ENCODE results near the gene CALCOCO1. TPM values are rescaled to one million over a fixed set of nuclear protein-coding genes. Genes with fewer than 3 reads are reported as not detected.

Gene CALCOCO1
- total RNA-seq, 1 experiment from 2014 or later, result 88.9 TPM

- H3K27me3 ChIP-seq (ENCODE audit: insufficient read depth, low read depth), result no peaks in the 10 kb centered on the region
- no peaks in the 10 kb centered on the region for H3K36me3 ChIP-seq (ENCODE audit: low read depth)
- ChIA-PET POLR2A (ENCODE audit: unreplicated experiment) (interaction anchor here (0.7 kb wide), 1 partner anchor 9 kb away, joined by 4 read pairs; no protein-coding TSS in a partner anchor), CTCF (interaction anchor here (0.6 kb wide), 1 partner anchor 10 kb away, joined by 9 read pairs; no protein-coding TSS in a partner anchor)
- no peaks in the 10 kb centered on the region for H3K79me2 ChIP-seq (ENCODE audit: low read depth)
- no peak overlapping the region for H3K4me2 ChIP-seq
- DNase-seq, result no peak
- no peaks in the 10 kb centered on the region for H4K20me1 ChIP-seq (ENCODE audit: insufficient read depth)
- H3K27ac ChIP-seq, result no peak overlapping the region
- no TSS peak for BruUV-seq (replicated peaks)
- no peak for TF ChIP-seq EZH2 (IDR thresholded peaks at IDR 0.05; ENCODE audit: low read depth)
- TF ChIP-seq CTCF (conservative IDR thresholded peaks at IDR 0.05), result no peak
- no peak overlapping the region for H2AFZ ChIP-seq
- no peaks in the 10 kb centered on the region for H3K4me1 ChIP-seq (replicated peaks; ENCODE audit: insufficient read depth)
- no peaks in the 10 kb centered on the region for H3K9me2 ChIP-seq (ENCODE audit: insufficient read depth)
- intact Hi-C loops (cut with micrococcal nuclease; ENCODE audit: unreplicated experiment), result no loop called here
- H3F3A ChIP-seq (ENCODE audit: insufficient read depth, low read depth), result no peaks in the 10 kb centered on the region
- no peaks in the 10 kb centered on the region for H3K9me3 ChIP-seq (ENCODE audit: insufficient read depth, low read depth)
- H3K4me3 ChIP-seq, result no peak overlapping the region
Measured at GRCh38 chr12:53688134-53688533, 39.1 kb downstream of the CALCOCO1 start.

GRCh38 chr12:53686436-53686835, 40.8 kb downstream of the CALCOCO1 start:
- BruUV-seq (replicated peaks), result no TSS peak
- no peaks in the 10 kb centered on the region for H4K20me1 ChIP-seq (ENCODE audit: insufficient read depth)
- H2AFZ ChIP-seq, result no peak overlapping the region
- no peak overlapping the region for H3K4me3 ChIP-seq
- ChIA-PET POLR2A (ENCODE audit: unreplicated experiment) (interaction anchor here (0.6 kb wide), 1 partner anchor 63 kb away, joined by 3 read pairs; no protein-coding TSS in a partner anchor), CTCF (interaction anchor here (0.6 kb wide), 1 partner anchor 9 kb away, joined by 4 read pairs; no protein-coding TSS in a partner anchor)
- no peak for TF ChIP-seq EZH2 (IDR thresholded peaks at IDR 0.05; ENCODE audit: low read depth)
- no peak for TF ChIP-seq CTCF (conservative IDR thresholded peaks at IDR 0.05)
- H3K4me1 ChIP-seq (replicated peaks; ENCODE audit: insufficient read depth), result no peaks in the 10 kb centered on the region
- no peak for DNase-seq
- no peaks in the 10 kb centered on the region for H3F3A ChIP-seq (ENCODE audit: insufficient read depth, low read depth)
- no peaks in the 10 kb centered on the region for H3K36me3 ChIP-seq (ENCODE audit: low read depth)
- no peaks in the 10 kb centered on the region for H3K9me2 ChIP-seq (ENCODE audit: insufficient read depth)
- no peak overlapping the region for H3K27ac ChIP-seq
- H3K79me2 ChIP-seq (ENCODE audit: low read depth), result no peaks in the 10 kb centered on the region
- H3K27me3 ChIP-seq (ENCODE audit: insufficient read depth, low read depth), result no peaks in the 10 kb centered on the region
- intact Hi-C loops (cut with micrococcal nuclease; ENCODE audit: unreplicated experiment), result no loop called here
- H3K9me3 ChIP-seq (ENCODE audit: insufficient read depth, low read depth), result no peaks in the 10 kb centered on the region
- no peak overlapping the region for H3K4me2 ChIP-seq

- H3K4me1 ChIP-seq (replicated peaks; ENCODE audit: insufficient read depth), result no peaks in the 10 kb centered on the region
- ChIA-PET CTCF (no interaction called here), POLR2A (ENCODE audit: unreplicated experiment) (no interaction called here)
Measured at GRCh38 chr12:53684654-53685220, 42.5 kb downstream of the CALCOCO1 start.

More at GRCh38 chr12:53684654-53685220, 42.5 kb downstream of the CALCOCO1 start:
- DNase-seq, result no peak
- Histone ChIP-seq H3K36me3 (ENCODE audit: low read depth) (no peaks in the 10 kb centered on the region), H3K27ac (no peak overlapping the region), H3F3A (ENCODE audit: insufficient read depth, low read depth) (no peaks in the 10 kb centered on the region), H4K20me1 (ENCODE audit: insufficient read depth) (no peaks in the 10 kb centered on the region), H3K9me3 (ENCODE audit: insufficient read depth, low read depth) (no peaks in the 10 kb centered on the region), H3K4me3 (no peak overlapping the region), H3K4me2 (no peak overlapping the region), H3K9me2 (ENCODE audit: insufficient read depth) (no peaks in the 10 kb centered on the region), H2AFZ (no peak overlapping the region), H3K79me2 (ENCODE audit: low read depth) (no peaks in the 10 kb centered on the region), H3K27me3 (ENCODE audit: insufficient read depth, low read depth) (no peaks in the 10 kb centered on the region)
- BruUV-seq (replicated peaks), result no TSS peak
- TF ChIP-seq CTCF (conservative IDR thresholded peaks at IDR 0.05) (no peak), EZH2 (IDR thresholded peaks at IDR 0.05; ENCODE audit: low read depth) (no peak)
- intact Hi-C loops (cut with micrococcal nuclease; ENCODE audit: unreplicated experiment), result no loop called here

All from PC-9 (cell line).